Activated T-helper 1 cell treated with Interleukin-2 at 50 U/mL for 16 hours (primary cell): ENCODE results near the gene PSMA2.

Experiments
- DNase-seq: peaks from one replicate; pipeline ENCODE4 v3.0.0-alpha.2; 2020; ENCODE audit warnings: low read depth

Gene PSMA2

DNA sequence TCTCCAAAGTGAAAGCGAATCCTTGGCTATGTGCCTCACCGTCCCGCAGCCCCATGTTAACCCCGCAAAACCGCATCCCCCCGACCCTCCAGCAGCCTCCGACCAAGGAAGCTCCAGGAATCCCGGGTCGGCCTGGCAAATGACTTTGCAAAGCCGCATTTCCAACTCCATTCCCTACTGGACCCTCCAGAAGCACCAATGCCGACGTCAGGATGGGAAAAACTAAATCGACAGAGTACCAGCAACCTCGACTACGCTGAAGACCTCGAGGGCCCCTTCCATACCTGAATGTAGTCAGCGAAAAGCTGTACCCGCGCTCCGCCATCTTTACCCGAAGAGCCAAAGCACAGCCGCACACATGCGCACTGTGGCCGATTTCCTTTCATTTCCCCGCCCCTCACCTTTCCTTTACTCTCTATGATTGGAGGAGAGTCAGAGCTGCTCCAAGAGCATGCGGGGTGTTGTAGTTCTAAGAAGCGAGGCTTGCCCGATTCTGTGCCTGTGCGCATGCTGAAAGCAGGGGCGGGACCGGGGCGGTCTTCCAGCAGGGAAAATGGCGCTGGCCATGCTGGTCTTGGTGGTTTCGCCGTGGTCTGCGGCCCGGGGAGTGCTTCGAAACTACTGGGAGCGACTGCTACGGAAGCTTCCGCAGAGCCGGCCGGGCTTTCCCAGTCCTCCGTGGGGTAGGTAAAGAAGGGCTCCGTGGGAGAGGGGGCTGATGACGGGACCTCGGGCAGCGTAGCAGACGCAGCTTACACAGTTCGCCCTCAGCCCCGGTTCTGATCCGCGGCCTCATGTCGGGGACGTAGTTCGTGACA lies at the start of gene PSMA2, which contains the start of gene MRPL32:
TSS of gene PSMA2 (minus strand) at position 341 of the 818 bp plus-strand sequence. CDS start at position 325, 16 bp downstream.
TSS of gene MRPL32 (plus strand) at position 543 of the 818 bp plus-strand sequence. CDS start at position 554, 11 bp downstream.
- DNase-seq, result peak; percentile 90

DNA sequence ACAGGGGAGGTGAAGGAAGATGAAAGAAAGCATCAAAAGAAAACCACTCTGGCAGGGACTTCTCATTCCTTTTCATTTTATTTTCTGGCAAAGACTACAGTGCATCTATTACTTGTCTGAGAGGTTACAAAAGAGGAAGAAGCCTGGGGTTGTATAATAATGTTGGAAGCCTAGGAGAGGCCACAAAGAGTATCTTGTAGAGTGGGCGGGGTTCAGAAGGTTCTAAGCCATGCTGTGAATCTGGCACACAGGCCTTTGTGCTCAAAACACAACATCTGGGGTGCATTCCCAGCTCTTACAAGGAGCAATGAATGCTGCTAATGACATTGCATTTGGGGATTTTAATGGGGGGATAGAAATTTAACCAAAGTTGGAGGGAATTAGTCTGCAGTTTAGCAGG lies 49.6 kb upstream of the PSMA2 start:
- DNase-seq, result no peak

DNA sequence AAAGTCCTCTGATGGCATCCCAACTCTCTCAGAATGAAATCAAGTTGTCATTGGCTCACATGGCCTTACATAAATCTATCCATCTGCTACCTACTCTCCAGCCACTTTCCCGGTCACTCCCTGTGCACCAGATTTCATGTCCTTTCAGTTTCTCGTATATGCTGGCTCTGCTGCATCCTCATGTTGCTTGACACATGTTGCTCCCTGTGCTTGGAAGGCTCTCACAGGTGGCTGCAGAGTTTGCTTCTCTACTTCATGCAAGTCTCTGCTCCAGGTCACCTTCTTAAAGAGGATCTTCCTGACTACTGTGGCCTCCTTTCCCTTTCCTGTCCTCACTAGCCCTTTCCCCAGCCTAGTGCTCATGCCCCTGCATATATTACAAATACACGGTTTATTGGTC lies 48.5 kb upstream of the PSMA2 start:
- no peak for DNase-seq

DNA sequence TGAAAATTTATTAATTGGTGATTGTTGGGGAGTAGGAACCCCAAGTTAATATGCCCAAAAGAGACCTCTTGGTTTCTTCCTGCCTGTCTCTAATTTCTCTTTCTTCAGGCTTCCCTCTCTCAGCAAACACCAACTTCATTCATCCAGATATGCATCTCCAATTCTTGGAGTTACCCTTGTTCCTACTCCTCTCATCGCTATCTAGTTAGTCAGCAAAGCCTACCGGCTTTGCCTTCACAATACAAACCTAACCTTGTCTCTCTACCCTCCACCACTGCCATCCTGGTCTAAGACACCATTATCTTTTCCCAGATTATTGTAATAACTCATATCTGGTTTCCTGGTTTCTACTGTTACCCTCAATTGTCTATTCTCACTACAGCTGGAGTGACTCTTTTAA lies 48.1 kb upstream of the PSMA2 start:
- DNase-seq, result no peak

DNA sequence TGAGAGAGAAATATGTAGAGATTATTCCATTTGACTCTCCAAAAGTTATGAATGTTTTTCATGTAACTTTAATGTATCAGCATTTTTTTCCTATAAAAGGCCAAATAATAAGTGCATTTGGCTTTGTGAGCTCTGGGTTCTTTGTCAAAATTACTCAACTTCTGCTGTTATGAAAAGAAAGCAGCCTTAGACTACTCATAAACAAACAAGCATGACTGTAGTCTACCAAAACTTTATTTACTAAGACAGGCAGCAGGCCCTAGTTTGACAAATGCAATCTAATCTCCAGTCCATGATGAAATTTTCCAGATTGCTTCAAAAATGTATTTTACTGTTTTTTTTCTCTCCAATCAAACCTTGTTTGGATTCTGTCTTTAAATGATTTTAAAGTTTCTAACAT lies 46.5 kb upstream of the PSMA2 start:
- no peak for DNase-seq

DNA sequence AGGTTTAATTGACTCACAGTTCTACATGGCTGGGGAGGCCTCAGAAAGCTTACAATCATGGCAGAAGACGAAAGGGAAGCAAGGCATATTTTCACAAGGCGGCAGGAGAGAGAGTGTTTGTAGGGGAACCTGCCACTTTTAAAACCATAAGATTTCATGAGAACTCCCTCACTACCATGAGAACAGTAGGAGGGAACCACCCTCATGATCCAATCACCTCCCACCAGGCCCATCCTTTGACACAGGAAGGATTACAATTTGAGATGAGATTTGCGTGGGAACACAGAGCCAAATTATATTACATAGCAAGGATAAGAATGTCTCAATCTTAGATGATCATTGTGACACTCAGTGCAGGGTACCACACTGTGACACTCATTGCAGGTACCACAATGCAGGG lies 44.4 kb upstream of the PSMA2 start:
- no peak for DNase-seq

DNA sequence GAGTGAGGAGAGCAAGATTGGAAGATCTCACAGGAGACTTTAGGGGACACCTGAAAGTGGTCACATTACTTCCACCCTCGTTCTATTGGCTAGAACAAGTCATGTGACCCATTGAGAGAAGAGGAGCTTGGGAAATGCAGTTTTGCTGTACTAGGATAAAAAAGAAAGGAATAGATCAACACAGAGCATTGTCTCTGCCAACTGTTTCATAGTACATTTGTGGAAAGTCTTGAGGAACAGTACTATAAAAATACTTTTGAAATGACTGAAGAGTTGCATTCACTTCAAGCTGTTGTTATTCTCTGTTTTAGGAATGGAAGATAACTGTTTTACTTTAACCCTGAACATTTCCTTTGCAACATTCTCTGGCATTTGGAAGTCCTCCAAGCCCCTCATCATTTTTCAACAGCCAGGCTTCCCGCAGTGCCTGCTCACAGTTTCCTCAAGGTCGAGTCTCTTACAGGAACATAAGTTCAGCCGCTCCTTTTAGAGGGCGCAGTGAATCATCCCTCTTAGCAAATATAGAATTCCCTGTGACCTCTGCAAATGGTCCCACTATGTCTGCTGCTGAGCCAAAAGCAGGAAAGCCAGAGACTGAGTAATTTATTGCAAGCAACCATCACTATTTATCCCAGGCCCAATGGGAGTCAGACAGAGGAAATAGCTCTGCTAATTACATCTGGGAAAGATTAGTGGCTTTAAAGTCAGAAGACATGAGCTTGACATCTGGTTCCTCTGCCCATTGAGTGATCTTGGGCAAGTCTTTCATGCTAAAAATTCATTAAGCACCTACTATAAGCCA lies 40.9 kb upstream of the PSMA2 start:
- DNase-seq, result no peak

DNA sequence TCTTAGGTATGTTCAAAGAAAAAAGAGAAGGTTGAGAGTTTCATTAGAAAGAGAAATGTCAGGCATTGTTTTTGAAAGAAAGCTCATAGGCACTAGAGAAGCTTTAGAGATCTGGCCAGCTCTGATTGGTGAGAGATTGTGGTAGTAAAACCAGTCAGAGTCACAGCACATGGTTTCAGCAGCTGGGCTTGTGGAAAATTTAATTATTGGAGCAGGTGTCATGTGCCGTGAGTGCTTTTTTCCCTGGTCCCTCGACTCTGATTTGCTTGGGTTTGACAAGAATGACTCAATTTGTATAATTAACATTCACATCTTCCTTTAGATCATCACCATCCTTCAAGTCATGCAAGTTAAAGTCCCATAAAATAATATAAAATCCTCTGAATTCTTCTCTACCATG lies 35.4 kb upstream of the PSMA2 start:
- DNase-seq, result no peak

DNA sequence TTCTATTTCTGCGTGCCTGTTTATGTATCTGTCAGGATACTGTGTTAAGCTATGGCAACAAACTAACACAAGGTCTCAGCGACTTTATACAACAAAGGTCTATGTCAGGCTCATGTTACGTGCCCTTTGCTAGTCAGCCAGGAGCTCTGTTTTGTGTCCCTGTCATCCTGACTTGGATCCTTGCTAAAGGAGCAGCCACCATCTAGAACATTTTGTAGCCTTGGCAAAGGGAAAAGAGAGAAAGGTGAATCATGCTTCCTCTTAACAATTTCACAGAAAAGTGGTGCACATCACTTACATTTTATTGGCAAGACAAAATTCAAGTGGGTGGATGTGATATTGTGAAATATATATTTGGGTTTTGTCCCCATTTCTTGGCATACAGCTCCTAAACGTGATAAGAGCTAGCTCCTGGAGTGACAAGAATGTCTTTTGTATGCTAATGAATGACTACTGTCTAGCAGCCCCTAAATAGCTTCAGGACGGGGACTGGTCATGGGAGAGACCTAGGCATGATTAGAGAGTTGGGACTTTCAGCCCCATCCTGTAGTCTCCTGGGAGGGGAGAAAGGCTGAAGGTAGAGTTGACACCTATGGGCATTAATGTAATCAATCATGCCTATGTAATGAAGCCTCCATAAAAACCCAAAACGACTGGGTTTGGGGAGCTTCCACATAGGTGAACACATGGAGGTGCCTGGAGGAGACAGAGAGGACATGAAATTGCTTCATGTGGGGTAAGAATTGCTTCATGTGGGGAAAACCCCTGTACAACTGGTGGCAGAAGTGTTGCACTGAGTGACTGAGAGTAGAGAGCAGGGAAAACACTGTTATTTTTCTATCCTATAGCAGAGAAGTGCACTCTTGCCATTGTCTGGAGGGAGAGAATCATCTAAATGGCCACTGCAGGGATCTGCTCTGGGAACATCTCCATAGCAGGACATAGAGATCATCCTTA lies 33.2 kb upstream of the PSMA2 start:
- no peak for DNase-seq

DNA sequence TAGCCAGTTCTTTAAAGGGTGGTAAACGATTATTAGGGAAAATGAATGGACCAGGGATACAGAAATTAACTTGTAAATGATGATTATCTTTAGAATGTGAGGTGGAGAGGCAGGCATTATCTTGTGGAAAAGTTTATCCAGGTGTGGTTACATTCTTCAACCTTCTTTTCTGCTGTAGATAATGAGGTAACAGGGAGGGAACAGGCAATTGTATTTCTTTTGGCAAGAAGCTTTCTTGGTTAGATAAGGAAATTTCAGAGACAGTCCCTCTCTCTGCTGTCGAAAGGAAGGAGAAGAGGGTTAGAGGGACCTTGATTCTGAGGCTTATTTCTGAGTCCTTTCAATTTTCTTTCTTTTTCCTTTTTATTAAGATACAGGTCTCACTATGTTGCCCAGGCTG lies 32.3 kb upstream of the PSMA2 start:
- DNase-seq, result no peak

DNA sequence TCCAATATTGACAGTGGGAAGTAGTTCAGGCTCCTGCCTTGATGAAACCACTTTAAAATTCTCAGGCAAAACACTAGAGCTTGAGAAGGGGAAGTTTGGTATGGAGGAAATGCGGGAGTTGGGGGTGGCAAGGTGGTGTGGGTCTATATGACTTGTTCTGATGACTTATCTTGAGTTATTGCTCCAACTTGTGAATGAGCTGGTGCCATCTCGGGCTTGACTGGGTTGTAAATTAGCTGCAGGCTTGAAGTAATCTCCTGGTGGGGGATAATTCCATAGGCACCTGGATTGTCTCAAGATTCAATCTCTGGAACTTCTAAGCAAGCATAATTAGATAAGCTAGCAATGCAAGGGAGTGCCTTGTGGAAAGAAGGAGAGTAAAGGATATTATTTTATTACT lies 29.2 kb upstream of the PSMA2 start:
- no peak for DNase-seq

DNA sequence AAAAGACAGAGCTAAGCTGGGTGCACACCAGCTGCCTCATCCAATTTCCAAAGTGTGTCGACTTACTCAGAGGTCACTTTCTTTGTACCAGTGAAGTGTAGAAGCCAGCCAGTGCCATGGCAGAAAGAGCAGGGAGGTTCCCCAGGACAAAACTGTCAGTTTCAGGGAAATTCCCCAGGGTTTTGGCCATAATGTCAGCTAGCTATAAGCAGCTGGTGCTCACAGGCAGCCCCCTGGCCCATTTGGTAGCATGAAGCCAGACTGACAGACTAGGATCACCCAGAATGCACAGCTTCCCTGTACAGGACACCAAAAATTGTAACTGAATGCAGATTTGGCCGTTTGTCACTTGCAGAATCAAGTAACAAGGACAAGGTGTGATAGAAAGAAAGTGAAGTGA lies 28.8 kb upstream of the PSMA2 start:
- DNase-seq, result no peak

DNA sequence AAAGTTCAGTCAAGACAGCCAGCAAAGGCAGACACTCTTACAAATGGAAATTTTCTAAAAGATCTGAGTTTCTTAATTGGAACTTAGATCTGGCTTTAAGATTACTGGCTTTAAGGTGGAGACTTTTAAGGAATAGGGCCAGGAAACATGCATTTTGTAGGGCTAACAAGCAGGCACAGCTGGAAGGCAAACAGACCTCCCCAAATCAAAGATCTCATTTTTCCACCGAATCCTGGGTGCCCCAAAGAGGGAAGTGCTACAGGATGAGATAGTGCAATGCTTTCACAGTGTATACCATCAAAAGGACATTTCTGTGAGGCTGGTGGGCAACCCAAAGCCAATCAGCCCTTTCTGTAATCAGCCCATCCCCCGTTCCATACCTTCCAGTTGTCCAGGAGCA lies 27.6 kb upstream of the PSMA2 start:
- DNase-seq, result no peak

DNA sequence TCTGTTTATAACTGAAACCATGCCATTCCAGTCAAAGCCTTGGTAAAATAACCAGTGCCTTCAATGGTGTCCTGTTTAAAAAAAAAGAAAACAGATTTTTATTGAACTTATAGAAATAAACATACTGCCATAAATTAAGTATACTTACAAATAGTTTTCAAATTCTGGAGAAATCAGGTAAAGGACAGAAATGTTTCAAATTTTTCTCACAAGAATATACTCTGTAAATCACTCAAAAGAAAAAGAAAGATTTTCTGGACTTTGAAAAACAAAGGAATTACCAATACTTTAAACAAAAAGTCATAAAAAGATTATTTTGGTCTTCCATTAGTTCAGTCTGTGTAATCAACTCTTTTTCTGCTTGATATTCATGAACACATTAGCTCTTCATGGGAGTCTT lies 24.1 kb upstream of the PSMA2 start:
- no peak for DNase-seq

DNA sequence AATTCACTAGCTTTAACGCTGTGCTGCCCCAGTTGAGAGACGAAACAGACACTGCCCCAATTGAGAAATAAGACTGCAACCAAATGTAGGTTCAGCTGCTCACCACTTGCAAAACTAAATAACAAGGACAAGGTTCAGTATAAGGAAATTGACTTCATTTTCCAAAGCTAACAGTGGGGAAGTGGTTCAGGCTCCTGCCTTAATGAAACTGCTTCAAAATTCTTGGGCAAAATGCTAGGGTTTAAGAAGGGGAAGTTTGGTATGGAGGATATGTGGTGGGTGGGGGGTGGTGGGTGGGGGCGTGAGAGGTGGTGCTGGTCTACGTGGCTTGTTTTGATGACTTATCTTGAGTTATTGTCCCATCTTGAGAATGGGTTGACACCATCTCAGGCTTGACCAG lies 22.0 kb upstream of the PSMA2 start:
- DNase-seq, result no peak

DNA sequence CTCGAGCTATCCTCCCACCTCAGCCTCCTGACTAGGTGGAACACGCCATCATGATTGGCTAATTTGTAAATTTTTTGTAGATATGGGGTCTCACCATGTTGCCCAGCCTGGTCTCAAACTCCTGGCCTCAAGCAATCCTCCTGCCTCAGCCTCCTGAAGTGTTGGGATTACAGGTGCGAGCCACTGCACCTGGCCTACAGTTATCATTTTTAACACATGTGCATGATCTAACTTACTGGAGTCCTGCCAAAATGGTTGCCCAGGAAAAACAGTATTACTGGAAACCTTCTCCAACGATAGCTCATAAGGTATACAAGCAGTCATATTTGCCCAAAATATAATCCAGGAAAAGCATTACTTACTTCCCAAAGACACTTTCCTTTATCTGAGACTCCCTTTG lies 20.4 kb upstream of the PSMA2 start:
- DNase-seq, result no peak

DNA sequence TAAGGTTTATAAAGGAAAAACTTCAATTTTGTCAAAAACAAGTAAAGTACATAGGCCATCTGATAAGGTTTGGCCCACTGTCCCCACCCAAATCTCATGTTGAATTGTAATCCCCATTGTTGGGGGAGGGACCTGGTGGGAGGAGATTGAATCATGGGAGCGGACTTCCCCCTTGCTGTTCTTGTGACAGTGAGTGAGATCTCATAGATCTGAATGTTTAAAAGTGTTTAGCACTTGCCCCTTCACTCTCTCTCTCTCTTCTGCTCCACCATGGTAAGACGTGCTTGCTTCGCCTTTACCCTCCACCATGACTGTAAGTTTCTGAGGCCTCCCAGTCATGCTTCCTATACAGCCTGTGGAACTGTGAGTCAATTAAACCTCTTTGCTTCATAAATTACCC lies 18.4 kb upstream of the PSMA2 start:
- DNase-seq, result no peak

DNA sequence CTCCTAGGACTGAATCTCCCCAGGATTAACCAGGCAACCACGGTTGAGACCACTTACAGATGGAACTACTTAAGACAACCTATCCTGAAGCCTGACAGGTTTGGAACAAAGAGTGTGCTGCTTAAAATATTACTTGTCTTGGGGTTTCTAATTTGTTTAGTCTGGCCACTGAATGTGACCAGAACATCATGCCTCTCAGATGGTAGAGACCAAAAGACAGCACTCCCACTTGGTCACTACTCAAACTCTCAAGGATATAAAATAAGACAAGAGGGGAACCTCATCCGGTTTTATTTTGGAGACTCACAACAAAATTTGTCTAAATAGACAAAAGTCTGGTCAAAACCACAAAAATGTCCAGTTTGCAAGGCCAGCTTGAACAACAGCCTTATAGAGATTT lies 15.5 kb upstream of the PSMA2 start:
- no peak for DNase-seq

DNA sequence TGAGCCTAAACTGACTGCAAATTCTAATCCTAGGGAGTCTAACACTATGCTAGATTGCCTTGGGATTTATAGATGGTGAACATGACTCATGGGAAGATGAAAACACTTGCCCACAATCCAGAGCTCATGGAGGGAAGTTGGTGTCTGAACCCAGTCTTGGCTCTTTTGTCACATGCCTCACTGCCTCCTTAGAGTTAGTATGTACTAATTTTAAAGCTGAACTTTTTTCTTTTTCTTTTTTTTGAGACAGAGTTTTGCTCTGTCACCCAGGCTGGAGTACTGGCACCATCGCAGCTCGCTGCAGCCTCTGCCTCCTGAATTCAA lies 14.6 kb upstream of the PSMA2 start:
- no peak for DNase-seq

DNA sequence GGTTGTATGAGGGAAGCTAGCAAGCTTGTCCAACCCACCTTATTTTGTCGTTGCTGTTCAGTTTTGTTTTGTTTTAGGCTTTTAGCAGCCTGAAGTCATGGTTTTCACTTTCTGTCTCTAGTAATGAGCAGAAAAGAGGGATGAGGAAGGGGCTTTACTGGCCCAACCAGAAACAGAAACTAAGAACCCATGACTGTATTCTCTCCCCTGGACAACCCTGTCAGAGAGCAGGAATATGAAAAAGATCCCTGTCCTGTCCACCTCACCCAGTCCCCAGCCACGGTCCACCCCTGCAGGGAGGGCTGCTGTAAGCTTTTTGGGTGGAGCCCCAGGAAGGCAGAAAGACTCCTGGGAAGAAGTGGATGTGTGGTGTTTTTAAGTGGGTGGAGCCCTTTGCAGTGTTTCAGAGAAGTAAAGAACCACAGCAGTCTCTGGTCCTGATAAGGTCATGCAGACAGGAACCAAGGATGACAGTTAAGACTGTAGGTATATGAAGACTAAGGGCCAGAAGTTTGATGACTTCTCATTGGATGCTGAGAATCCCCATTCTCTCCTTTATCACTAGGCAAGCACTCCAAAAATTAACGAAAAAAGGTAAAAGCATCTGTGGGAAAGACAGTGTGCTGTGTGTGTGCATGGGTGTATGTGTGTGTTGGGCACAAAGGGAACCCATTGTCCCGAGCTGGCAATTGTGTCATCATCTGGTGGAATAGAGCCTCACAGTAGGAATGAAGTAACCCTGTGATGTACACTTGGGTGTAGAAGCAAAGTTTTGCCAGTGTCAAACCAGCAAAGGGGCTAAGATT lies 14.1 kb upstream of the PSMA2 start:
- DNase-seq, result no peak
